ENCODE measurements around the gene NPHS1. TPM values are rescaled to one million over a fixed set of nuclear protein-coding genes. Genes with fewer than 3 reads are reported as not detected.

Gene NPHS1
- total RNA-seq, 1 experiment from 2014 or later, result not detected

DNA sequence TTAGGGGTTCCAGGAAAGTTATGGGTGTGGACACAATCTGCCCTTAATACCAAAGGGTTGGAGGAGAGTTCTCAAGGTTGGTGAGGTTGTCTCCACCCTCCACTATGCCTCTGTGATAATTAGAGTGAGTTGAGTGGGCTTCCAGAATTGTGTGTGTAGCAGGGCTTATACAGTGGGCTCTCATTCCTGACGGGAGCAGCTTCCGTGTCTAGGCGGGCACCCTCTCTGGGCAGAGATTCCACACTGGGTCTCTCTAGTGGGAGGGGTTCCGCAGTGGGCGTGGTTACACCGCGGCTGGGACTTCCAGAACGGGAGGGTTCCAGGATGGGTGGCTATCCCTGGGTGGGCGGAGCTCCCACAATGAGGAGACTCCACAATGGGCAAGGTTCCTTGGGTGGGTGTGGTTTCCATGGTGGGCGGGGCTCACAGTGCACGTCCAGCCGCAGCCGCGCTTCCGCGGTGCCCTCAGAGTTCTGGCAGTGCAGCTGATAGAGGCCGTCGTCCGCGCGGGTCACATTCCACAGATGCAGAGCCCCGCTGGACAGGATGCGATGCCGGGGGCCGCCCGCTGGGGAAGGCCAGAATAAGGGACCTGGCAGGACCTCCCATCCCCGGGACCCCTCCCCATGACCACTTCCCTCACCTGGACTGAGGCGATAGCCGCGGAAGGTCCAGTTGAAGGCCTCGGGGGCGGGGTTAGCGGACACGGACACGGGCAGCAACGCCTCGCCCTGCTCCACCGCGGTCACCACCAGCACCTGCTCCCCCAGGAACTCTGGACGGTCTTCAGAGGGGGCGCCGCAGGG, 8.4 kb downstream of the NPHS1 start:
- BruUV-seq (replicated peaks), result no TSS peak
- ChIA-PET POLR2A (ENCODE audit: unreplicated experiment) (no interaction called here), CTCF (no interaction called here)
- ATAC-seq (no peak), DNase-seq (no peak)
- Histone ChIP-seq H3K27ac (ENCODE audit: low read length) (no peak overlapping the region), H3K36me3 (ENCODE audit: low read depth, low read length) (no peaks in the 10 kb centered on the region), H3K79me2 (ENCODE audit: low read length) (no peaks in the 10 kb centered on the region), H3K9ac (ENCODE audit: low read length) (no peak overlapping the region), H3K9me3 (ENCODE audit: low read length) (no peaks in the 10 kb centered on the region), H3K9me2 (replicated peaks; ENCODE audit: low read length) (no peaks in the 10 kb centered on the region), H4K20me1 (ENCODE audit: low read length) (no peaks in the 10 kb centered on the region), H2AFZ (ENCODE audit: low read length) (no peak overlapping the region), H3F3A (ENCODE audit: low read length, unreplicated experiment) (no peaks in the 10 kb centered on the region), H3K27me3 (ENCODE audit: low read length) (no peaks in the 10 kb centered on the region), H3K4me2 (ENCODE audit: low read length) (no peak overlapping the region), H3K4me3 (ENCODE audit: low read length) (no peak overlapping the region), H3K4me1 (ENCODE audit: insufficient read depth, low read length) (no peaks in the 10 kb centered on the region)
- intact Hi-C loops (cut with micrococcal nuclease), result no loop called here
- TF ChIP-seq EZH2 (IDR thresholded peaks at IDR 0.05; ENCODE audit: low read length, unreplicated experiment) (no peak), CTCF (conservative IDR thresholded peaks at IDR 0.05; ENCODE audit: low read depth, low read length) (no peak), EZH2phosphoT487 (IDR thresholded peaks at IDR 0.05; ENCODE audit: borderline replicate concordance, low read length) (no peak)

- ChIA-PET POLR2A (ENCODE audit: unreplicated experiment) (no interaction called here), CTCF (no interaction called here)
- no peaks in the 10 kb centered on the region for H3K9me3 ChIP-seq (ENCODE audit: low read length)
- H3K9me2 ChIP-seq (replicated peaks; ENCODE audit: low read length), result no peaks in the 10 kb centered on the region
- no peak for DNase-seq
- ATAC-seq, result no peak
- TF ChIP-seq EZH2 (IDR thresholded peaks at IDR 0.05; ENCODE audit: low read length, unreplicated experiment), result no peak
- TF ChIP-seq EZH2phosphoT487 (IDR thresholded peaks at IDR 0.05; ENCODE audit: borderline replicate concordance, low read length), result no peak
- no peak for TF ChIP-seq CTCF (conservative IDR thresholded peaks at IDR 0.05; ENCODE audit: low read depth, low read length)
- H4K20me1 ChIP-seq (ENCODE audit: low read length), result no peaks in the 10 kb centered on the region
- H3K27ac ChIP-seq (ENCODE audit: low read length), result no peak overlapping the region
- H3K4me1 ChIP-seq (ENCODE audit: insufficient read depth, low read length), result no peaks in the 10 kb centered on the region
- no peak overlapping the region for H3K4me2 ChIP-seq (ENCODE audit: low read length)
- BruUV-seq (replicated peaks), result no TSS peak
- no peak overlapping the region for H3K9ac ChIP-seq (ENCODE audit: low read length)
- no peaks in the 10 kb centered on the region for H3K79me2 ChIP-seq (ENCODE audit: low read length)
- no peaks in the 10 kb centered on the region for H3K36me3 ChIP-seq (ENCODE audit: low read depth, low read length)
- H2AFZ ChIP-seq (ENCODE audit: low read length), result no peak overlapping the region
- H3F3A ChIP-seq (ENCODE audit: low read length, unreplicated experiment), result no peaks in the 10 kb centered on the region
- no peak overlapping the region for H3K4me3 ChIP-seq (ENCODE audit: low read length)
- no peaks in the 10 kb centered on the region for H3K27me3 ChIP-seq (ENCODE audit: low read length)
- intact Hi-C loops (cut with micrococcal nuclease), result no loop called here
Observed at GRCh38 chr19:35842666-35843272, 9.5 kb downstream of the NPHS1 start.

Data from PC-3 (cell line).